Measurements from ENCODE around the gene MZF1. TPM values are rescaled to one million over a fixed set of nuclear protein-coding genes. Genes with fewer than 3 reads are reported as not detected.

The MZF1 gene
- total and polyA plus RNA-seq, 10 of the 15 experiments (the other 5 are each of a cell fraction or from before 2014, with no cell fraction given): 0.38 to 14.7 (median 7.2) TPM

GRCh38 chr19:58559275-58560006 is 13.7 kb downstream of the MZF1 start (continued):
- no peak for TF ChIP-seq YBX1 (IDR thresholded peaks at IDR 0.05)
- no peak for TF ChIP-seq SRF (IDR thresholded peaks at IDR 0.05; ENCODE audit: low read depth in 2 of 2, low read length in 2 of 2)
- TF ChIP-seq NR2C1 (IDR thresholded peaks at IDR 0.05): peak; percentile 58
- peak; percentile 74 for TF ChIP-seq SIN3A (IDR thresholded peaks at IDR 0.05; ENCODE audit: low read depth, low read length)
- TF ChIP-seq CEBPZ (IDR thresholded peaks at IDR 0.05; ENCODE audit: low read depth, low read length): peak; percentile 28; the same call in 1 of the 2 replicates
- TF ChIP-seq SMAD5 (IDR thresholded peaks at IDR 0.05; ENCODE audit: low read depth): peak; percentile 65
- TF ChIP-seq SREBF1 (IDR thresholded peaks at IDR 0.05; ENCODE audit: low read length): 0 out of 2 replicates have a peak, but pooled peaks have one; percentile 4
- peak; percentile 81 for TF ChIP-seq NKRF (conservative IDR thresholded peaks at IDR 0.05)
- TF ChIP-seq ZBTB11 (CRISPR knock-in tag; IDR thresholded peaks at IDR 0.05): peak; percentile 8; the same call in 1 of the 2 replicates
- TF ChIP-seq ELK1 (IDR thresholded peaks at IDR 0.05; ENCODE audit: low read depth, low read length): peak; percentile 79
- TF ChIP-seq ZNF217 (IDR thresholded peaks at IDR 0.05): no peak
- TF ChIP-seq SMARCA5 (IDR thresholded peaks at IDR 0.05): peak; percentile 99
- peak; percentile 94 for TF ChIP-seq PAX5 (IDR thresholded peaks at IDR 0.05; ENCODE audit: borderline replicate concordance, low read depth, low read length)
- no peak for TF ChIP-seq GABPA (IDR thresholded peaks at IDR 0.05; ENCODE audit: low read depth)
- TF ChIP-seq SKIL (IDR thresholded peaks at IDR 0.05; ENCODE audit: low read depth, poor library complexity, severe bottlenecking): no peak
- TF ChIP-seq JUNB (IDR thresholded peaks at IDR 0.05): no peak
- TF ChIP-seq STAT1 (conservative IDR thresholded peaks at IDR 0.05): peak; percentile 67; the same call in 1 of the 2 replicates
- TF ChIP-seq POLR2AphosphoS5 (IDR thresholded peaks at IDR 0.05; ENCODE audit: low read length): peak; percentile 93
